GM18867 (cell line): ENCODE measurements around the gene CA10.
A peak's percentile ranks its signal among the peaks of the same experiment; 100 is the strongest.

Experiments used
- ATAC-seq: cut with Tn5 transposase; IDR thresholded peaks from one replicate; pipeline ENCODE4 v1.9.1; 2021; ENCODE audit warnings: mild to moderate bottlenecking, moderate library complexity; ENCODE audit not compliant: unreplicated experiment

CA10 gene

GRCh38 chr17:51778842-51779241 is 379.7 kb downstream of the CA10 start:
- no peak for ATAC-seq

GRCh38 chr17:51770027-51770759 is 388.3 kb downstream of the CA10 start:
- ATAC-seq, result no peak

- ATAC-seq, result no peak
These were observed 389.3 kb downstream of the CA10 start for GRCh38 chr17:51769231-51769630.

DNA sequence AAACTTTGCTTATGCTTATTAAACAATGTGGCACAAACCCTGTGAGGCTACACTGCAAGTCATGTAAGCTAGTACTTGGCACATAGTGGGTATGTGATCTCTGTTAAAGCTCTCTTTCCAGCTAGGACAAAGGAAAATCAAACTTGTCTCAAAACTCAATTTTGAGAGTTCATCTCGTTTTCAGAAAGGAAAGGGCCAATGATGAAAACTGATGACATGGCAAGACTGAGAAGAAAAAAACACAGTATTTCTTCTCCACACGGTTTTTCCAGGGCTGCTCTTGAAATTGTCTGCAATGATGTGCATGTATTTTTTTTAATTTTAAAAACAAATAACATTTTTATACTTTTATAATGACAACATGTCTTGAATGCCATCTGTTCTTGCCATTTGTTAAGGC is 389.8 kb downstream of the CA10 start:
- ATAC-seq, result no peak

- no peak for ATAC-seq
These were observed 391.2 kb downstream of the CA10 start for GRCh38 chr17:51767287-51767686.

GRCh38 chr17:51765282-51766135 is 393.0 kb downstream of the CA10 start:
- no peak for ATAC-seq

GRCh38 chr17:51764387-51764971 is 394.0 kb downstream of the CA10 start:
- ATAC-seq, result peak; percentile 96

GRCh38 chr17:51763058-51763457 is 395.5 kb downstream of the CA10 start:
- ATAC-seq, result no peak

GRCh38 chr17:51761105-51761504 is 397.4 kb downstream of the CA10 start:
- no peak for ATAC-seq

- no peak for ATAC-seq
These were observed 399.3 kb downstream of the CA10 start for GRCh38 chr17:51759260-51759659.

GRCh38 chr17:51751072-51751471 is 407.4 kb downstream of the CA10 start:
- ATAC-seq, result no peak

GRCh38 chr17:51748749-51749604 is 409.5 kb downstream of the CA10 start:
- ATAC-seq, result no peak

- ATAC-seq, result no peak
These were observed 412.1 kb downstream of the CA10 start for GRCh38 chr17:51746421-51746820.

DNA sequence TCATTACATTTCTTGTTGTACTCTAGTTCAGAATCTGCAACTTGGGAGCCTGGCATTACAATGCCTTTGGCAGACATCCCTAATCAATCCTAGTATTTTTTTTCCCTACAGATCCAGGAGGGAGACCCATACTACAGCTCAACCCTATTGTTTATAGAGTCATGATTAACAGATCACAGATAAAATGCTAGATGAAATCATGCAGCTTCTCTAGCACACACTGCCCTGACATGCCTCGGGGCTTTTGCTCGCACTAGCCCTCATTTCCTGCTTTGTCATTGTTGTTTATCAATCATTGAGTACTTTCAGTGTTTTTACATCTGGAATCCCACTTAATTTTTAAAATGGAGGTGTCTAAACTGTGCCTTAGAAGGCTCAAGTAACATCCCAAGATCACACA is 412.5 kb downstream of the CA10 start:
- ATAC-seq, result no peak

DNA sequence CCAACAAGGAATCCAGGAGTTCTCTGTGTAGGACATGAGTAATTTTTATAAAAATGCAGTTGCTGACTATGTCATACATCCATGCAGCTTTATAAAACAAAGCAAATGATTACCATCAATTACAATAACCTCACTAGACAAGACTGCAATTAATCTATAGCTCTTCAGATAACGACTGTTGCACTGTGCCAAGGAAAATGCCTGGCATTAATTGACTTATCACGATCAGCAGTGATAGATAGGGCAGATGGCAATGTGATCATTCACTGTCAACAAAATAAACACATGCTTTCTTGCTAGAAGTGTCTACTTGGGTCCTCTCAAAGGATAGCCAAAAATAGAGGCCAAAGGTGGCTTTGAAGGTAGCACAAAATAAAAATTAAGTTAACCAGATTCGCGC is 415.0 kb downstream of the CA10 start:
- ATAC-seq, result no peak

DNA sequence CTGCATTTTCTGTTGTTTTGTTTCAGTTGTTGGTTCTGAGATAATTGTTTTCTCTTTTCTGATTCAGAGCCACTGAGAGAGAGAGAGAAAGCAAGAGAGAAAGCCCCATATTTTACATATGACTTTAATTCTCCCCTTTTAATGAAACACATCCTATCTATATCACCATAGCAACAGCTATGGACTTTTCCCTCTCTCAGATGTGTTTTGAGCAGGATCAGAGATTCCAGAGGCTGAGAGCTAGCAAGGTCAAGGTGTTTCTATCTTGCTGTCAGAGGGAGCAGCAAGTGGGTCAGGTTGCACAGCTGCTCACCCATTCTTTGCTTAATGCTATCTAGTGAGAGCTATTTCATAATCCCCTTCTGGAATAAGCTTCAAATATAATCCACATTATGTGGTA is 415.9 kb downstream of the CA10 start:
- no peak for ATAC-seq

DNA sequence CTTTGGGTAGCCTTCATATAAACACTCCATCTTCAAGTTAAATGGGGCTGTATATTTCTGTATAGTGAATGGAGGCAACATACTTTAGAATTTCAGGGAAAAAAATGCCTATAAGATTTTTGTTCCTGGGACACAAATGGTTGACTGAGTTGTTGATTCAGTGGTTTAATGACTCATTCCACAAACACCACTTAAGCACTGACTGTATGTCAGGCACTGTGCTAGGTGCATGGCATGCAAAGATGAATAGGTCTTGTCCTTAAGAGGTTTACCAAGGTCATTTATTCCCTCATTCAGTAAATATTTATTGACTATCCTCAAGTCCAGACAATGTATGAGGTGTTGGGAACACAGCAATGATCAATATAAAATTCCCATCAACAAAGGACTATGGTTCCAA is 417.1 kb downstream of the CA10 start:
- ATAC-seq, result no peak

- ATAC-seq, result no peak
These were observed 418.0 kb downstream of the CA10 start for GRCh38 chr17:51740531-51740930.

GRCh38 chr17:51739245-51739886 is 419.1 kb downstream of the CA10 start:
- no peak for ATAC-seq

DNA sequence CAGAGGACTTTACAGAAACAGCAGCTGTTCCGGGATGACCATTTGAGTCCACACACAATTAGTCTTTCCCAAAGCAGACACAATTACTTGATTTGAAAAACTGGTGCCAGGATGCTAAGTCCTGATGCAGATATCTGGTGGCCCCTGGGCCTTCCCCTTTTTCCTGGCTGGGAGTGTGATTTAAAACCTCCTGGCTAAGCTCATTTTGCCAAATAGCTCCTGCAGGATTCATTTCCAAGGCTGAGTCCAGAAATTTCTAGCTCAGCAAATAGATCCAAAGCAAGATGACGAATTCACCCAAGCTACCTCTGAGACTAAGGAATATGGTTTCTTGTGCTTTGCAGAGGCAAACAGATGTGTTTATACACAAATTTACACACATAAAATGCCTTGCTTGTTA is 422.2 kb downstream of the CA10 start:
- no peak for ATAC-seq
